H1 (cell line): ENCODE measurements around the gene RAB40C. TPM values are rescaled to one million over a fixed set of nuclear protein-coding genes. Genes with fewer than 3 reads are reported as not detected.

Source experiments
- CTCF ChIA-PET: fragments of 300-600 bp; sonication (Branson Sonifier 250); formaldehyde crosslinking; loops from one replicate; lab custom pipeline; 2021; ENCODE audit not compliant: partially characterized antibody; lab: Charles Lee
- POLR2A ChIA-PET: fragments of 300-600 bp; sonication (Branson Sonifier 250); formaldehyde crosslinking; loops from one replicate; lab custom pipeline; 2021; ENCODE audit warnings: inconsistent platforms; ENCODE audit not compliant: partially characterized antibody; lab: Charles Lee
- DNase-seq, 2 experiments: peaks; one replicate each; pipeline versions ENCODE4 v3.0.0 to v3.0.0-alpha.2; 2010 to 2022; ENCODE audit warnings: low spot score in 2 of 2, low read depth in 1 of 2, mixed read lengths in 1 of 2
- FAIRE-seq: peaks from 2 replicates; lab custom pipeline; 2011; peaks lifted over from hg19 to GRCh38; lab: Jason Lieb, UNC
- H2AFZ ChIP-seq: 2 replicates; pipeline ENCODE4 v1.8.1; 2012; ENCODE audit warnings: low read length, inconsistent platforms
- H2AK5ac ChIP-seq: 2 replicates; pipeline ENCODE4 v1.6.1; 2013; ENCODE audit warnings: low read depth, low read length
- H2BK120ac ChIP-seq: replicated peaks from 2 replicates; pipeline ENCODE3; 2013; ENCODE audit warnings: low read depth, low read length, inconsistent platforms
- H2BK12ac ChIP-seq: 2 replicates; pipeline ENCODE4 v1.6.1; 2013; ENCODE audit warnings: low read depth, low read length
- H2BK15ac ChIP-seq: 2 replicates; pipeline ENCODE4 v1.6.1; 2013; ENCODE audit warnings: low read length
- H2BK20ac ChIP-seq: 2 replicates; pipeline ENCODE4 v1.6.1; 2013; ENCODE audit warnings: low read length
- H2BK5ac ChIP-seq: 2 replicates; pipeline ENCODE4 v1.6.1; 2013; ENCODE audit warnings: low read depth, low read length
- H3K14ac ChIP-seq: 2 replicates; pipeline ENCODE4 v1.6.1; 2013; ENCODE audit warnings: inconsistent platforms; ENCODE audit not compliant: insufficient read length
- H3K18ac ChIP-seq: 2 replicates; pipeline ENCODE4 v1.6.1; 2013; ENCODE audit warnings: low read length; ENCODE audit errors: extremely low read depth
- H3K23ac ChIP-seq: 2 replicates; pipeline ENCODE4 v1.6.1; 2013; ENCODE audit warnings: inconsistent platforms; ENCODE audit not compliant: insufficient read length
- H3K23me2 ChIP-seq: 2 replicates; pipeline ENCODE4 v1.6.1; 2013; ENCODE audit warnings: low read depth, low read length
- H3K27ac ChIP-seq: 2 replicates; pipeline ENCODE4 v1.6.1; 2011; ENCODE audit warnings: low read depth, low read length, inconsistent platforms
- H3K27me3 ChIP-seq, 4 experiments: replicated peaks in 1 of 4; 1 replicate in 1 of 4; 2 replicates in 3 of 4; pipeline versions ENCODE4 v1.6.1 to v1.8.1; 2011 to 2013; ENCODE audit warnings: low read length in 3 of 4, mild to moderate bottlenecking in 3 of 4, inconsistent platforms in 2 of 4, mixed read lengths in 2 of 4, moderate library complexity in 1 of 4; ENCODE audit not compliant: control insufficient read depth in 3 of 4, insufficient read depth in 3 of 4; ENCODE audit errors: extremely low read depth in 1 of 4
- H3K36me3 ChIP-seq, 4 experiments: 2 replicates each; pipeline versions ENCODE4 v1.6.1 to v1.8.1; 2011 to 2013; ENCODE audit warnings: mild to moderate bottlenecking in 4 of 4, low read length in 3 of 4, moderate library complexity in 2 of 4, control low read depth in 1 of 4, inconsistent platforms in 1 of 4; ENCODE audit not compliant: insufficient read depth in 4 of 4, control insufficient read depth in 2 of 4
- H3K4ac ChIP-seq: replicated peaks from 2 replicates; pipeline ENCODE3; 2013; ENCODE audit warnings: low read length, low read depth, mixed read lengths, inconsistent platforms; ENCODE audit not compliant: insufficient read length
- H3K4me1 ChIP-seq, 4 experiments: replicated peaks in 1 of 4; 1 replicate in 1 of 4; 2 replicates in 3 of 4; pipeline versions ENCODE4 v1.6.1 to v1.8.1; 2011 to 2013; ENCODE audit warnings: low read length in 3 of 4, inconsistent platforms in 2 of 4, mixed read lengths in 1 of 4; ENCODE audit not compliant: insufficient read depth in 4 of 4, control insufficient read depth in 3 of 4
- H3K4me2 ChIP-seq, 2 experiments: 2 replicates each; pipeline versions ENCODE4 v1.6.1 to v1.8.1; 2011 to 2013; ENCODE audit warnings: low read depth in 2 of 2, low read length in 2 of 2, control low read depth in 1 of 2, inconsistent platforms in 1 of 2, mild to moderate bottlenecking in 1 of 2; ENCODE audit not compliant: insufficient read depth in 1 of 2
- H3K4me3 ChIP-seq, 4 experiments: fragments of 200-600, 300-600 bp in 1 of 4; sonication (generic), shearing (Covaris generic), sonication (Bioruptor Twin) in 1 of 4; 2 replicates each; pipeline versions ENCODE4 v1.5.1 to v1.8.1; 2011 to 2016; ENCODE audit warnings: low read length in 4 of 4, low read depth in 3 of 4, control low read depth in 2 of 4, inconsistent platforms in 2 of 4, mild to moderate bottlenecking in 2 of 4, mixed read lengths in 1 of 4, moderate library complexity in 1 of 4; ENCODE audit not compliant: insufficient read depth in 2 of 4; ENCODE audit errors: extremely low read depth in 1 of 4
- H3K56ac ChIP-seq: replicated peaks from 2 replicates; pipeline ENCODE3; 2013; ENCODE audit warnings: low read depth, mild to moderate bottlenecking, mixed read lengths, low read length, inconsistent platforms; ENCODE audit not compliant: insufficient read length
- H3K79me1 ChIP-seq: 2 replicates; pipeline ENCODE4 v1.6.1; 2013; ENCODE audit warnings: low read depth, low read length, control low read depth
- H3K79me2 ChIP-seq, 2 experiments: 2 replicates each; pipeline versions ENCODE4 v1.6.1 to v1.8.1; 2012 to 2013; ENCODE audit warnings: low read length in 2 of 2, mild to moderate bottlenecking in 2 of 2, inconsistent platforms in 1 of 2; ENCODE audit not compliant: insufficient read depth in 2 of 2, control insufficient read depth in 1 of 2
- H3K9ac ChIP-seq, 4 experiments: replicated peaks in 1 of 4; 1 replicate in 1 of 4; 2 replicates in 3 of 4; pipeline versions ENCODE4 v1.6.1 to v1.8.1; 2011 to 2013; ENCODE audit warnings: low read depth in 3 of 4, low read length in 3 of 4, control low read depth in 2 of 4, mild to moderate bottlenecking in 2 of 4, moderate library complexity in 2 of 4, inconsistent platforms in 1 of 4; ENCODE audit errors: extremely low read depth in 1 of 4
- H3K9me3 ChIP-seq, 2 experiments: 2 replicates each; pipeline versions ENCODE4 v1.6.1 to v1.8.1; 2012 to 2013; ENCODE audit warnings: mild to moderate bottlenecking in 2 of 2, moderate library complexity in 2 of 2, control low read depth in 1 of 2, inconsistent platforms in 1 of 2, low read depth in 1 of 2, low read length in 1 of 2, mixed read lengths in 1 of 2; ENCODE audit not compliant: insufficient read depth in 2 of 2
- H4K20me1 ChIP-seq, 2 experiments: replicated peaks in 1 of 2; 2 replicates each; pipeline versions ENCODE3 to v1.8.1; 2011 to 2013; ENCODE audit warnings: inconsistent platforms in 2 of 2, low read length in 2 of 2, mild to moderate bottlenecking in 1 of 2; ENCODE audit not compliant: insufficient read depth in 2 of 2, control insufficient read depth in 1 of 2
- H4K5ac ChIP-seq: 2 replicates; pipeline ENCODE4 v1.6.1; 2013; ENCODE audit warnings: low read length, low read depth, mixed read lengths, inconsistent platforms; ENCODE audit not compliant: insufficient read length
- H4K8ac ChIP-seq: 2 replicates; pipeline ENCODE4 v1.8.0; 2013; ENCODE audit warnings: mild to moderate bottlenecking, moderate library complexity, low read length, inconsistent platforms; ENCODE audit not compliant: insufficient read depth; ENCODE audit errors: extremely low read depth
- H4K91ac ChIP-seq: replicated peaks from 2 replicates; pipeline ENCODE3; 2013; ENCODE audit warnings: low read length, mixed read lengths, inconsistent platforms; ENCODE audit not compliant: insufficient read length
- CBX5 ChIP-seq: fragments of 300-800, 300-1000 bp; sonication (generic); IDR thresholded peaks from 2 replicates; pipeline ENCODE4 v1.7.1; 2016; ENCODE audit warnings: antibody characterized with exemption, low read length, low read depth
- EP300 ChIP-seq, 2 experiments: IDR thresholded peaks; 1 replicate in 1 of 2; 2 replicates in 1 of 2; pipeline ENCODE4 v1.6.1; 2011 to 2012; ENCODE audit warnings: low read depth in 2 of 2, low read length in 2 of 2, mild to moderate bottlenecking in 2 of 2, borderline replicate concordance in 1 of 2, inconsistent platforms in 1 of 2, moderate library complexity in 1 of 2
- EZH2 ChIP-seq: fragments of 200-600 bp; sonication (generic); IDR thresholded peaks from 2 replicates; pipeline ENCODE4 v1.7.1; 2012; ENCODE audit warnings: low read depth, mild to moderate bottlenecking, moderate library complexity, low read length, inconsistent platforms; ENCODE audit not compliant: severe bottlenecking
- JUND ChIP-seq: IDR thresholded peaks from 2 replicates; pipeline ENCODE4 v1.6.1; 2011; ENCODE audit warnings: mild to moderate bottlenecking, improper control_type of control experiment, low read length
- POLR2A ChIP-seq, 2 experiments: IDR thresholded peaks; 1 replicate in 1 of 2; 2 replicates in 1 of 2; pipeline ENCODE4 v1.6.1; 2011; ENCODE audit warnings: low read depth in 2 of 2, low read length in 2 of 2, mild to moderate bottlenecking in 2 of 2; ENCODE audit errors: control extremely low read depth in 1 of 2
- TAF1 ChIP-seq: IDR thresholded peaks from 2 replicates; pipeline ENCODE4 v1.6.1; 2011; ENCODE audit warnings: mild to moderate bottlenecking, low read depth, low read length
- WGBS, 2 experiments: shearing (Covaris generic) in 1 of 2; methylation state at CpG; one replicate each; pipeline versions ENCODE4 v1.1.6 to v1.1.7; 2013 to 2015; ENCODE audit warnings: low lambda C conversion rate in 2 of 2, mixed read lengths in 2 of 2, inconsistent platforms in 1 of 2, low coverage in 1 of 2, missing lambda C conversion rate in 1 of 2; ENCODE audit not compliant: insufficient replicate concordance in 2 of 2, insufficient coverage in 1 of 2, insufficient read length in 1 of 2; ENCODE audit errors: extremely low coverage in 1 of 2, missing lambda C conversion rate in 1 of 2; 5-methylcytosine and 5-hydroxymethylcytosine counted together
- polyA plus RNA-seq, 7 experiments: library from polyadenylated mRNA; depleted of rRNA in 3 of 7; stranded (reverse) in 5 of 7; unstranded in 2 of 7; fragments of >200 nt in 5 of 7; fragments of 200-250 nt in 2 of 7; gene quantifications; 1 replicate in 5 of 7; 2 replicates in 1 of 7; 4 replicates in 1 of 7; pipeline versions ENCODE4 v1.2.1 to v1.2.3, GENCODE V29; 2011 to 2013; ENCODE audit warnings: missing spikeins in 2 of 7, mixed read lengths in 2 of 7
- total RNA-seq: library from RNA; stranded (reverse); fragmentation: NEBNext Ultra II Directional; extraction: Animal tissue kit (Norgen Biotek cat#: 25700); gene quantifications from 2 replicates; pipeline ENCODE4 v1.2.1, GENCODE V29; 2021
- TF ChIP-seq, protein P1 (sequence below): IDR thresholded peaks from 2 replicates; pipeline ENCODE4 v1.6.1; 2012; ENCODE audit warnings: low read length, inconsistent platforms

Gene RAB40C
- total and polyA plus RNA-seq, 2 of the 8 experiments (the other 6 are each of a cell fraction or from before 2014, with no cell fraction given), result 13.9 to 15.6 TPM

DNA sequence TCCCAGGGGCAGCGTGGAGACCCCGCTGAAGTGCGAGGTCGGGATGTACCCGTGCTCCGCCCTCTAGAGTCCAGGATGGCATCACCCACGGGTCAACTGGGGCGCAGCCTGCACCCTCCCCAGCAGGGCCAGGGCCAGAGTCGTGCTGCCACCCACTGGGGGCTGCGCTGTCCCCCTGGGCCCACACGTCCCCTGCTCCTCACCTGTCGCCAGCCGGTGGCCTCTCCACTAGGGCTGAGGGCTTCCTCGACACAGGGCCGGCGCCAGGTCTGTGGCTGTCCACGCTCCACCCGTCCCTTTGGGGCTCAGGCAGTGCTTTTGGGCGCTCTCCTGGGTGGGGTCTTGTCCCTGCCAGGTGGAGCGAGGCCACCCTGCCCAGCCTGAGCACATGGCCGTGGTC is 41.3 kb upstream of the RAB40C start:
- no peaks in the 10 kb centered on the region for H3K27me3 ChIP-seq
- H4K5ac ChIP-seq, result no peak overlapping the region
- no peak for DNase-seq
- ChIA-PET CTCF (interaction anchor here (0.7 to 1.9 kb wide), 10 partner anchors 9 to 61 kb away, joined by 3 to 17 read pairs (median 4); no protein-coding TSS in a partner anchor), POLR2A (interaction anchor here (1.2 to 1.4 kb wide), 2 partner anchors 9 to 12 kb away, joined by 3 to 6 read pairs; no protein-coding TSS in a partner anchor)
- no peak overlapping the region for H2AFZ ChIP-seq
- H3K23me2 ChIP-seq, result no peaks in the 10 kb centered on the region
- H3K79me2 ChIP-seq, result peaks cover 0 to 8% of the 10 kb centered on the region in 2 experiments; a peak in 1 of 4 replicates
- no peak for FAIRE-seq
- no peak overlapping the region for H2BK120ac ChIP-seq
- H4K91ac ChIP-seq, result no peak overlapping the region
- H3K23ac ChIP-seq, result no peak overlapping the region
- no peak overlapping the region for H3K4me3 ChIP-seq
- H2BK20ac ChIP-seq, result no peak overlapping the region
- H3K27ac ChIP-seq, result no peak overlapping the region
- no peak for TF ChIP-seq JUND
- TF ChIP-seq, protein P1, sequence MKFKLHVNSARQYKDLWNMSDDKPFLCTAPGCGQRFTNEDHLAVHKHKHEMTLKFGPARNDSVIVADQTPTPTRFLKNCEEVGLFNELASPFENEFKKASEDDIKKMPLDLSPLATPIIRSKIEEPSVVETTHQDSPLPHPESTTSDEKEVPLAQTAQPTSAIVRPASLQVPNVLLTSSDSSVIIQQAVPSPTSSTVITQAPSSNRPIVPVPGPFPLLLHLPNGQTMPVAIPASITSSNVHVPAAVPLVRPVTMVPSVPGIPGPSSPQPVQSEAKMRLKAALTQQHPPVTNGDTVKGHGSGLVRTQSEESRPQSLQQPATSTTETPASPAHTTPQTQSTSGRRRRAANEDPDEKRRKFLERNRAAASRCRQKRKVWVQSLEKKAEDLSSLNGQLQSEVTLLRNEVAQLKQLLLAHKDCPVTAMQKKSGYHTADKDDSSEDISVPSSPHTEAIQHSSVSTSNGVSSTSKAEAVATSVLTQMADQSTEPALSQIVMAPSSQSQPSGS, result no peak
- no peak for TF ChIP-seq CBX5
- TF ChIP-seq TAF1, result no peak
- no peak for TF ChIP-seq POLR2A (IDR thresholded peaks at IDR 0.05; ENCODE audit: control extremely low read depth in 1 of 2, low read depth in 2 of 2, low read length in 2 of 2)
- TF ChIP-seq EZH2, result no peak
- no peak for TF ChIP-seq EP300 (IDR thresholded peaks at IDR 0.05; ENCODE audit: borderline replicate concordance in 1 of 2, low read depth in 2 of 2, low read length in 2 of 2)
- 96% methylated on average over 21 of the region's 21 CpGs; no CpG with 5 or more reads in 1 of the 2 experiments for WGBS, 2 experiments
- H2AK5ac ChIP-seq, result no peak overlapping the region
- H3K36me3 ChIP-seq, result peaks cover 0 to 32% (median 2%) of the 10 kb centered on the region in 4 experiments; a peak in 2 of 8 replicates
- H2BK12ac ChIP-seq, result no peak overlapping the region
- peaks cover 2 to 8% of the 10 kb centered on the region in 2 experiments for H4K20me1 ChIP-seq
- H3K4ac ChIP-seq, result no peak overlapping the region
- no peak overlapping the region; the same call in 1 of the 2 replicates for H2BK5ac ChIP-seq
- H4K8ac ChIP-seq, result no peak overlapping the region; the same call in 1 of the 2 replicates
- H3K4me2 ChIP-seq, result no peak overlapping the region
- no peaks in the 10 kb centered on the region for H3K4me1 ChIP-seq
- no peak overlapping the region for H3K9ac ChIP-seq
- no peaks in the 10 kb centered on the region; a peak in 1 of 4 replicates for H3K9me3 ChIP-seq
- no peak overlapping the region for H3K14ac ChIP-seq
- H3K18ac ChIP-seq, result no peak overlapping the region
- H3K56ac ChIP-seq, result no peak overlapping the region
- no peak overlapping the region for H2BK15ac ChIP-seq
- H3K79me1 ChIP-seq, result no peaks in the 10 kb centered on the region
